Measurements from ENCODE around the gene RABGAP1L.
A peak's percentile ranks its signal among the peaks of the same experiment; 100 is the strongest.
"Not testable (repeated sequence)": the region's sequence is repeated elsewhere in the genome, so short reads cannot be mapped to it uniquely, and the experiment has no call there.

Gene RABGAP1L

GRCh38 chr1:174837386-174837785, 678.1 kb downstream of the RABGAP1L start:
- DNase-seq, result no peak

- DNase-seq, result no peak
These were observed 679.9 kb downstream of the RABGAP1L start for GRCh38 chr1:174839211-174839610.

GRCh38 chr1:174841747-174842146, 682.4 kb downstream of the RABGAP1L start:
- DNase-seq, result no peak

- DNase-seq, result not testable (repeated sequence)
These were observed 689.6 kb downstream of the RABGAP1L start for GRCh38 chr1:174848593-174849560.

DNA sequence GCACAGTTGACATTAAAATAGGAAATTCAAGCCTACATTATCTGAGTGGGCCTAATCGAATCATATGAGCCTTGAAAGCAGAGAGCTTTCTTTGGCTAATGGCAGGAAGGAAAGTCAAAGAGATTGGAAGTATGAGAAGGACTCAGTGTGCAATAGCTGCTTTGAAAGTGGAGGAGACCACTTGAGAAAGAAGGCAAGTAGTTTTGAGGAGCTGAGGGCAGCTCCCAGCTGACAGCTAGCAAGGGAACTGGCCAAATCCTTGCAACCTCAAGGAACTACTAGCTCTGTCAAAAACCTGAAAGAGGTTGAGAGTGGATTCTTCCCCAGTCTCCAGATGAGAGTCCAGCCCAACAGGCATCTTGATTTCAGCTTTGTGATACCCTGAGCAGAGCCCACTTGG, 691.4 kb downstream of the RABGAP1L start:
- DNase-seq, result no peak

GRCh38 chr1:174858301-174858700, 699.0 kb downstream of the RABGAP1L start:
- DNase-seq, result no peak

- DNase-seq, result no peak
These were observed 711.0 kb downstream of the RABGAP1L start for GRCh38 chr1:174870319-174870718.

- DNase-seq, result no peak
These were observed 712.6 kb downstream of the RABGAP1L start for GRCh38 chr1:174871886-174872285.

- DNase-seq, result no peak
These were observed 713.3 kb downstream of the RABGAP1L start for GRCh38 chr1:174872615-174873058.

GRCh38 chr1:174874331-174875053, 715.2 kb downstream of the RABGAP1L start:
- DNase-seq, result peak; percentile 4

- peak; percentile 55 for DNase-seq
These were observed 716.0 kb downstream of the RABGAP1L start for GRCh38 chr1:174875306-174875705.

DNA sequence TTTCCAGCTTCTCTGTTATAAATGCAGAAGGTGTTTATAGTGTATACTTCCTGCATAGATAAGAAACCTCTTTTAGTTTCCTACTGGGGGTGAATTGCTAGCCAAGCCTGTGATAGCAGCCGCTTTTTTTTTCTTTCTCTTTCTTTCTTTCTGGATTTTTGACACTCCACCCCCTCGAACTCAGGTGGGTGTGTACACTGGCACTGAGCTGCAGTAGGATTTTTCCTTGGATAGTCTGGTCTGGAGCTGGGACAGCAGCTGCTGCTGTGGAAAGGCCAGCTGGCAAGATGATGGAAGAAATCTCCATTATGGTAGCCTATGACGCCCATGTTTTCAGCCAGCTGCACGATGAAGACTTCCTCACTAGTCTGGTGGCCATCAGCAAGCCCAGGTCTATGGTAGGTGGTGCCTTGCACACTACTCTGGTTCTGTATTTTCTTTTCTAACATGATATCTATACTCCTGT, 717.9 kb downstream of the RABGAP1L start:
- peak; percentile 3 for DNase-seq

DNA sequence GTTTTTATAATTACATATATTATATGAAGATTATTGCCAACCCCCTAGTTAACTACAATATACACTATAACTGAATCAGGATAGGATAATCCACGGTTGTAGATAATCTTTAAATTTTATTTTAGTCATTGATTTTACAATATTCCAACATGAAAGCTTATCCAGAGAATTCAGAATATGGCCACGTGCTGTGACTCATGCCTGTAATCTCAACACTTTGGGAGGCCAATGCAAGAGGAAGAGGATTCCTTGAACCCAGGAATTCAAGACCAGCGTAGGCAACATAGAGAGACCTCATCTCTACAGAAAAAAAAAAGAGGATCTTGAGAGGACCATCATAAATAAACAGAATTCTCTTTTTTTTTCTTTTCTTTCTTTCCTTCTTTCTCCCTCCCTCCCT, 720.9 kb downstream of the RABGAP1L start:
- DNase-seq, result no peak

DNA sequence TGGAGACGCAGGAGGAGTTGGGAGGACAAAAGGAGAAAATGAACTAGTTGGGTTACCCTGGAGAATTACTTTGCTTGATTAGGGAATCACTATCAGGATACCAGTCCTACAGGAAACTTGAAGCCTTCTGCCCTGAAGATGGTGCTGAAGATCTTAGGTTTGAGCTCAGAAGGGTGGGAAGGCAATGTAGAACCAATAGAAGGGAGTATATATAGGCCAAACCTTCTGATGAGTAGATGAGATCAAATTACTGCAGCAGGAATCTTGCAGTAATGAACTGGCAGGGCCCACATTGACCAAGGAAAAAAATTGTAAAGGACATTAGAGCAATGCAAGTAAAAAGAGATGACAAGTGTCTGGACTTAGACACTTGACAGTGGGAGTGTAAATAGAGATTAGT, 724.1 kb downstream of the RABGAP1L start:
- DNase-seq, result peak; percentile 37

- DNase-seq, result no peak
These were observed 724.7 kb downstream of the RABGAP1L start for GRCh38 chr1:174884038-174884437.

- DNase-seq, result no peak
These were observed 725.2 kb downstream of the RABGAP1L start for GRCh38 chr1:174884566-174884965.

DNA sequence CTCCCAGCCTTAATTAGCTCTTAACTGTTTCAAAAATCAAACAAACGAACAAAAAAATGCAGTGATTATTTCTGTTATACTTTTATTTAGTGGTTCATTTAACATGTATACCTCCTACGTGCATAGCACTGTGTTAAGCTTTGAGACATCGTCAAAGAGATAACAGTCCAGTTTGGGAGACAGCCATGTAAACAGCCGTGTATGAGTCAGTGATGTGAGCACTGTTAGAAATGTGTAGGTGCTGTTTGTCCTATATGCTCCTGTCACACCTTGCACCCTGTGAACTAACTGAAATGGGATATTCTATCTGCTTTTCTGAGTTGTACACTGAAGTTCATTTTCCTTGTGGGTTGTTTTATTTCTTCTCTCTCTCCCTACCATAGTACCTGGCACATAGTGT, 730.7 kb downstream of the RABGAP1L start:
- DNase-seq, result no peak

DNA sequence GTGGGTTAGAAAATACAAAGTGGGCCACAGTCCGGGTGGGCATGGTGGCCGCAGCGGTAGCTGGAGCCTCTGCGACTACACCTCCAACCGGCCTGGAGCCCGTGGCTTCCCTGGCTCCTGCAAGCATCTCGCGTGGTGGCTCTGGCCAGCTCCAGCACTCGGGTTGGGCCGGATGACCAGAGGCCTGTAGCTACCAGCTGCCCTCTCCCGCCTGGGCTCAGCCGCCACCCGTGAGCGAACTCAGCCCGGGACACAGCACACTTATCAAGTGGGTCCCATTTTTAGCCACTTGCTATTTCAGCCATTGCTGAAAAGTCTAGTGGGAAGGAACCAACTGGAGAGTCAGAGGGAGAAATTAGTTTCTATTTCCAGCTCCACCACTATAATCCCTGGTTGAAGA, 732.7 kb downstream of the RABGAP1L start:
- no peak for DNase-seq

- no peak for DNase-seq
These were observed 734.9 kb downstream of the RABGAP1L start for GRCh38 chr1:174894117-174894762.

DNA sequence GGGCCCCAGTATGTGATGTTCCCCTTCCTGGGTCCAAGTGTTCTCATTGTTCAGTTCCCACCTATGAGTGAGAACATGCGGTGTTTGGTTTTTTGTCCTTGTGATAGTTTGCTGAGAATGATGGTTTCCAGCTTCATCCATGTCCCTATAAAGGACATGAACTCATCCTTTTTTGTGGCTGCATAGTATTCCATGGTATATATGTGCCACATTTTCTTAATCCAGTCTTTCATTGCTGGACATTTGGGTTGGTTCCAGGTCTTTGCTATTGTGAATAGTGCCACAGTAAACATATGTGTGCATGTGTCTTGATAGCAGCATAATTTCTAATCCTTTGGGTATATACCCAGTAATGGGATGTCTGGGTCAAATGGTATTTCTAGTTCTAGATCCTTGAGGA, 736.3 kb downstream of the RABGAP1L start:
- DNase-seq, result not testable (repeated sequence)

DNA sequence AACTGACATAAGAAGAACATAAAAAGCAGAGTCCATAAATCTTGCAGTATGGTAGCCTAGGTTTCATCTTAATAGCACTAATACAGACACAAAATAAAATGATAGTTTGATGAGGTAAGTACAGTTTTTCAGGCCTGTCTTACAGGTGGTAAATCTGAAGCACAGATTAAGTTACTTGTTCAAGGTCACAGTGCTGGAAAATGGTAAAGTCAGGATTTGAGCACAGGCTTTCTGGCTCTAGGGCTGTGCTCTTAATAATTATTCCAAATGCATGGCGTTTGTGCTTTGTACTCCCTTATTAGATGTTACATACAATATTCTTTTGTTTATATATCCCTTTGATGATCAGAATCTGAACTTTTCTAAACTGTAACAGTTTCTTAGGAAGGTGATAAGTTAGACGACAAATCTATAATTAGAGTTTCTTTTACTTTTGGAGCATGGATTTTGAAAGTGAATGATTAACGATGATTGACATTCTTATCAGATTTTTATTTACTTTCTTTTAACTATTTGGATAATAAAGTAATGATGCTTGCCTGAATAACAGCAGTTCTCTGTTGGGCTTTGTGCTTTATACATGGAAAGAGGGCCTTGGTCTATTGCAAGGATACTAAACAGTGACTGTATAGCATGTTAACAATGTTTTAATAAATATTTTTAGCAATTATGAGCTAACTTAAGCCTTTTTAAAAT, 738.9 kb downstream of the RABGAP1L start:
- DNase-seq, result no peak

GRCh38 chr1:174900317-174900716, 741.0 kb downstream of the RABGAP1L start:
- DNase-seq, result no peak

Data from CD4-positive, alpha-beta T cell treated with Interleukin-17A for 1 hour (primary cell).